ENCODE results near the gene ARHGAP28.
A peak's percentile ranks its signal among the peaks of the same experiment; 100 is the strongest.

DNA sequence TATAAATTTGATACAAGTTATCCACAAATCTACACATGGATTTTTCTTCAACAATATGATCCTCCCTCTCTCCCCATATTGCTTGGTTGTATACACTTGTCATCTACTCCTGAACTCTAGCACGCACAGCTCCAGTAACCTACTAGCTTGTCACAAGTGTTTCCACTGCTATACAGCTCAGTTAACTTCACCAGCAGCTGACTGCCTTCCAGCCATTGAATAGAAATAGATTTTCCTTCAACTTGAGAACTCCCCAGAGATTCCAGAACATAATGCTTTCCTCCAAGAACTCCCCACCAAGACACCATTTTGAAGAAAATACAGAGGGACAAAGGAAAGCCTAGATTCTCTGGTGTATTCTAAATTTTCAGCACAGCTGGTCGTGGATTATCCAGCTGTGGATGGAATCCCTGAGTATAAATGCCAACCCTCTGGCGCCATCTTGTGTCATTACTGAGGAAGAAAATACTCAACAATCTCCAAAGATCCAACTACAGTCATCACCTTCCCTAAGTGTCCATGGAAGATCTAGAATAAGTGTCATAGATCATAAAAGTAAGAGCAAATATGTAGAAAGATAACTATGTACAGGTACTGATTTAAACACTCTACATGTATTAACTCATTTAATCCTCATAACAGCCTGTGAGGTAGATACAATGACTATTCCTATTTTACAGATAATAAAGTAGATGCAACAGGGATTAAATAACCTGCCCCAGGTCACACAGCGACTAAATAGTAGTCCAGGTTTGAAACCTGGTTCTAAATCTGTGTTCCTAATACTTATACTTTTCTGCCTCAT is 156.7 kb downstream of the ARHGAP28 start:
- TF ChIP-seq, protein P1, sequence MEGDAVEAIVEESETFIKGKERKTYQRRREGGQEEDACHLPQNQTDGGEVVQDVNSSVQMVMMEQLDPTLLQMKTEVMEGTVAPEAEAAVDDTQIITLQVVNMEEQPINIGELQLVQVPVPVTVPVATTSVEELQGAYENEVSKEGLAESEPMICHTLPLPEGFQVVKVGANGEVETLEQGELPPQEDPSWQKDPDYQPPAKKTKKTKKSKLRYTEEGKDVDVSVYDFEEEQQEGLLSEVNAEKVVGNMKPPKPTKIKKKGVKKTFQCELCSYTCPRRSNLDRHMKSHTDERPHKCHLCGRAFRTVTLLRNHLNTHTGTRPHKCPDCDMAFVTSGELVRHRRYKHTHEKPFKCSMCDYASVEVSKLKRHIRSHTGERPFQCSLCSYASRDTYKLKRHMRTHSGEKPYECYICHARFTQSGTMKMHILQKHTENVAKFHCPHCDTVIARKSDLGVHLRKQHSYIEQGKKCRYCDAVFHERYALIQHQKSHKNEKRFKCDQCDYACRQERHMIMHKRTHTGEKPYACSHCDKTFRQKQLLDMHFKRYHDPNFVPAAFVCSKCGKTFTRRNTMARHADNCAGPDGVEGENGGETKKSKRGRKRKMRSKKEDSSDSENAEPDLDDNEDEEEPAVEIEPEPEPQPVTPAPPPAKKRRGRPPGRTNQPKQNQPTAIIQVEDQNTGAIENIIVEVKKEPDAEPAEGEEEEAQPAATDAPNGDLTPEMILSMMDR (conservative IDR thresholded peaks at IDR 0.05; ENCODE audit: low read depth, low read length): peak; percentile 71
- TF ChIP-seq EZH2 (IDR thresholded peaks at IDR 0.05; ENCODE audit: borderline replicate concordance, low read depth, low read length, poor library complexity, severe bottlenecking): no peak

Data from A673 (cell line).